GM21526 (cell line): Measurements from ENCODE around the gene POLR1A.

ENCODE experiments used
- ATAC-seq: cut with Tn5 transposase; IDR thresholded peaks from one replicate; pipeline ENCODE4 v1.9.1; 2021; ENCODE audit warnings: moderate library complexity; ENCODE audit not compliant: unreplicated experiment, low FRiP score

Gene POLR1A

GRCh38 chr2:86025976-86026743 is 79.5 kb downstream of the POLR1A start:
- no peak for ATAC-seq

- no peak for ATAC-seq
Measured at GRCh38 chr2:86025229-86025820, 80.4 kb downstream of the POLR1A start.

GRCh38 chr2:86023366-86023712 is 82.3 kb downstream of the POLR1A start:
- ATAC-seq, result no peak

- ATAC-seq, result no peak
Measured at GRCh38 chr2:86022661-86023365, 82.9 kb downstream of the POLR1A start.

- ATAC-seq, result no peak
Measured at GRCh38 chr2:86021396-86022378, 84.0 kb downstream of the POLR1A start.

- no peak for ATAC-seq
Measured at GRCh38 chr2:86020984-86021383, 84.7 kb downstream of the POLR1A start.

GRCh38 chr2:86019121-86019520 is 86.6 kb downstream of the POLR1A start:
- ATAC-seq, result no peak

GRCh38 chr2:86017901-86018896 is 87.5 kb downstream of the POLR1A start:
- ATAC-seq, result no peak

- no peak for ATAC-seq
Measured at GRCh38 chr2:86016581-86016980, 89.1 kb downstream of the POLR1A start.

GRCh38 chr2:86015699-86016098 is 90.0 kb downstream of the POLR1A start:
- no peak for ATAC-seq

GRCh38 chr2:86015006-86015405 is 90.7 kb downstream of the POLR1A start:
- ATAC-seq, result no peak

GRCh38 chr2:86014493-86014892 is 91.2 kb downstream of the POLR1A start:
- ATAC-seq, result no peak

- ATAC-seq, result no peak
Measured at GRCh38 chr2:86012007-86012712, 93.5 kb downstream of the POLR1A start.

- no peak for ATAC-seq
Measured at GRCh38 chr2:86011449-86011941, 94.2 kb downstream of the POLR1A start.

- ATAC-seq, result no peak
Measured at GRCh38 chr2:86010083-86010482, 95.6 kb downstream of the POLR1A start.

- no peak for ATAC-seq
Measured at GRCh38 chr2:86006524-86006923, 99.2 kb downstream of the POLR1A start.

- ATAC-seq, result no peak
Measured at GRCh38 chr2:86003967-86004366, 101.7 kb downstream of the POLR1A start.

- ATAC-seq, result no peak
Measured at GRCh38 chr2:86003104-86003503, 102.6 kb downstream of the POLR1A start.

GRCh38 chr2:86002375-86002774 is 103.3 kb downstream of the POLR1A start:
- no peak for ATAC-seq
